Measurements from ENCODE around the gene XPO6.

Gene XPO6

DNA sequence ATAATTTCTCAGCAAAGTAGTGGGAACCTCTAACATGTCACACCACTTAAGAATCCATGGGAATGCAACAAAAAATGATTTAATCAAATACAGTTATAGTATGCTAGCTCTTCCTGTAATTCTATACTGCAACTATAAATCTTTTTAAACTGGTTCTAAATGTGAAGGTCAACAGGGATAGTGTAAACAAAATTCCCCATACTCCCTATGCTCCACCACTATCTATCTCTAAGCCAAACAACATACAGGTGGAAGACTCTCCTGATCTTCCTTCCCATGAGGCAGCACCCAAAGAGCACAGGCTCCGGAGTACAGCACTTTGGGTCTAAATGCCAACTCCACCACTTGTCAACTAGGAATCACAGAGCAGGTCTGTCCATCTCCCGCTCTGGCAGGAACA is 4.4 kb downstream of the XPO6 start:
- no peak for DNase-seq

DNA sequence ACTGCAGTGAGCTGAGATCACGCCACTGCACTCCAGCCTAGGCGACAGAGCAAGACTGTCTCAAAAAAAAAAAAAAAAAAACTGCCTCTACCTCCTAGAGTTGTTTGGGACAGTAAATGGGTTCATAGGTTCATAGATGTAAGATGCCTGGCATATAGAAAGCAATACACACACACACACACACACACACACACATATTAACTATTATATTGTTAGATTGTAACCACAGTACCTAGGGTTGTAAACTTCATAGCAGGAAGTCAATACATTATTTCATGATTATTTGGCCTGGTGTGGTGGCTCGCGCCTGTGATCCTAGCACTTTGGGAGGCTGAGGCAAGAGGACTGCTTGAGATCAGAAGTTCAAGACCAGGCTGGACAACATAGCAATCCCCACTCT is 5.8 kb downstream of the XPO6 start:
- DNase-seq, result no peak

DNA sequence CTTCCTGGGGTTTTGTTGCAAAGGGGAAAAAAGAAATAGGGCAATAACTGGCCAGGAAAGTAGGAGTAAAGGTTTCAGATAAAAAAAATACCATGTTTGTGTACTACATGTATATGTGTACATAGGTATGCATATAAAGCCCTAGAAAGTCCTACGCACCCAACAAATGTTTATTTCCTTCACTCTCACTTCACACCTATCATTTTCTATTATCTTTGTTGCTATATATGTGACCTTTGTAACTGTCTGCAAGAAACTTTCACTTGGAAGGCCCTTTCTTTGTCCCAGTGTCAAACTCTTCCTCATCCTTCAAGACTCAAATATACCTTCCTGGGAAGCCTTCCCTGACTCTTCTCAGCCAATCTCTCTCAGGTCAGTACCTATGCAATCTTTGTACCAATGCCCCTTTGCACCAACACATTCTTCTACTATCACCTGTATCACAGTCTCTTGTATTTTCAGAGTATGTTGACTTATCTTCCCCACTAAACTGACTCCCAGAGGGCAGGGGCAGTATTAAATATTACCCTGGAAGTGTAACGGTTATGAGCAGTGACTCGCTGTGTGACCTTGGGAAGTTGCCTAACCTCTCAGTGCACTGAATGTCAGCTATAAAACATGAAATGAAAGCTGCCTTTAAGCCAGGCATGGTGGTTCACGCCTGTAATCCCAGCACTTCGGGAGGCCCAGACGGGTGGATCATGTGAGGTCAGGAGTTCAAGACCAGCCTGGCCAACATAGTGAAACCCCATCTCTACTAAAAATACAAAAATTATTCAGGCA is 6.5 kb downstream of the XPO6 start:
- DNase-seq, result no peak

DNA sequence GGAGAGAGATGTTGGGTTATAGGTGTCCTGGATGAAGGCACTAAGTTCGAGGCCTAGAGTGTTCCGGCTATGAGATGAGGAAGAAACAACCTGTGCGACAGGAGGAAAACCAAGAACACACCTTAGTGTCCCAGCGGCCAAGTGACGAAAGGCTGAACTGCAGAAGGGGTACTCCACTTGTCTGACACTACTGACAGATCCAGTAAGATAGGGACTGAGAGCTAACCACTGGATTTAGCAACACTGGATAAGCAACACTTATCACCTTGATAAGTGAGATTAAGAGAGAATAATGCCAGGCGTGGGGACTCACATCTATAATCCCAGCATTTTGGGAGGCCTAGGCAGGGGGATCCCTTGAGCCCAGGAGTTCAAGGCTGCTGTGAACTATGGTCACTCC is 7.1 kb downstream of the XPO6 start:
- no peak for DNase-seq

GRCh38 chr16:28204204-28204603 is 7.6 kb downstream of the XPO6 start:
- no peak for DNase-seq

GRCh38 chr16:28202147-28202746 is 9.5 kb downstream of the XPO6 start:
- DNase-seq, result no peak

GRCh38 chr16:28200661-28201060 is 11.1 kb downstream of the XPO6 start:
- no peak for DNase-seq

DNA sequence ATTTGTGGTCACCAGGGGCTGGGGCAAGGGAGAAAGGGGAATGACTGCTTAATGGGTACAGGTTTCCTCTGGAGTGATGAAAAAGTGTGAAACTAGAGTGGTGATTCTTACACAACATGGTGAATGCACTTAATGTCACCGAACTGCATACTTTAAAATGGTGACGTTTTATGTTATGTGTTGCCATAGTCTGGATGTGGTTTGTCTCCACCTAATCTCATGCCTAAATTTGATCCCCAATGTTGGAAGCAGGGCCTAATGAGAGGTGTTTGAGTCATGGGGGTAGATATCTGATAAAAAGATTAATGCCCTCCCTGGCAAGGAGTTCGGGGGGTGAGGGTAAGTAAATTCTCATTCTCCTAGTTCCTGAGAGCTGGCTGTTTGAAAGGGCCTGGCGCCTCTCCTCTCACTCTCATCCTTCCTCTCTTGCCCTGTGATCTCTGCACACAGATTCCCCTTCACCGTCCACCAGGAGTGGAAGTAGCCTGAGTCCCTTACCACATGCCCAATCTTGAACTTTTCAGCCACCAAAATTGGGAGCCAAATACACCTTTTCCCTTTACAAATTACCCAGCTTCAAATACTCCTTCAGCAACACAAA is 15.3 kb downstream of the XPO6 start:
- no peak for DNase-seq

GRCh38 chr16:28195859-28196258 is 15.9 kb downstream of the XPO6 start:
- no peak for DNase-seq

DNA sequence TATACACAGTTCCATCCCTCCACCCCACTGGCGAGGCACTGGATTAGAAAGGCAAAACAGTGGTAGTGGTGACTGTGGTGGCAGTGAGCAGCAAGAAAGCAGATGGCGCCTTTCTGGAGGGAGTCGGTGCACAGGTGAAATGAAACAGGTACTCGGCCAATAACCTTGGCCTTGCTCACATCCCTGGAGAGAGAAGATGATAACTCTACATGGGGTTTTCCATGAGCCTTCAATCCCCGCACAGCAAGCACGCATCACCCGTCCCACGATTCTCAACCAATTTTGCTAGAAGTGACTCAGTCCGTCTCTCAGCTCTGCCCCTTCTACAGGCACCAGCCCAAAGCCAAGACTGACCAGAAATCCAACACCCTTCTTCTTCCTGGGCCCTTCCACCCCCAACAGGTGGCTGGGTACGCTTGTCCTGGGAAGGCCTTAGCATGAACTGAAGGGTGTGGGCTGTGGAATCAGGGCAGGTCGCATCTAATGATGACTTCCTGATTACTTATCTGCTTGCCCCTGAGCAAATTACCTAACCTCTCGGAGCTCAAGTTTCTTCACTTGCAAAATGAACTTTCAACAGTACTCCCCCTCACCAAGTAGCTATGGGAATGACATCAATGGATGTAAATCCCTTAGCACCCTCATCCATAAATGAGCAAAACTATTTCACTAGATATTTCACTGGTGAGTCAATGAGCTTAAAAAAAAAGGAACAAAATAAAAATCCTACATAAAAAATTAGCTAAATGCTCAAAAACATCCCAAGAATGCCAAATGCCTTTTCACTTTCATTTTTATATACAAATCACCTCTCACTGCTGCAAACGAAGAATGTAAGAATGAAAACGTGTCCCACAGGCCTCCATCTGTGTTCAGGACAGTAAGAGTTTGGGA is 18.0 kb downstream of the XPO6 start:
- DNase-seq, result peak; percentile 26

DNA sequence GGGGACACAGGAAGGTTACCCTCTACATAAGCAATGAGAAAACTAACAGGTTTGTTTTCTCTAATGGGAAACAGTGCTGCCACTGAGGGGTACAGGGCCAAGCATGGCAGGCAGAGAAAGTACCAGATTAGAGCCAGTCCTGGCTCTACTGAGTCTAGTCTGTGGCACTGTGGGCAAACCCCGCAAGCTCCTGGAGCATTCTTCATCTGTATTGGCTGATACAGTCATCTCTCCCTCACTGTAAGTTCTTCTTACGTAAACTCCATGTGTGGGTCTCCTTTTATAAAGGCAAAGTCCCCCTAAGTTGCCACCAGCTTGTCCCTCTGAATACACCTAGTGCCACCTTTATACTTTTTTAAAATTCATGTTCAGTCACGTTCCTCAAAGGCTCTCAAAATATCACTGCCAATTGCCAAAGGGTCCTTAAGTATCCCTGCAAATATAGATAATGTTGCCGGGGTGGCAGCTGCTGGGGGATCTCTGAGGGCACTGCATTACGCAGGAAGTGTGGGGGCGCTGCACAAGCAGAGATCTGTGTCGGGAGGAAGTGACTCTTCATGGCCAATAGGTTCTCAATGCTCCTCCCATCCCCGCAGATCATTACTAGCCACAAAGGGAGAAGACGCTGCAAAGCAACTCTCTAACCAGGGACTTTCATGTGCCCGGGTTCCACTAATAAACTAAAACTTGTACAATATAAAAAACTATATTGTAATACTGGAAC is 18.8 kb downstream of the XPO6 start:
- peak; percentile 68 for DNase-seq

- no peak for DNase-seq
Measured at GRCh38 chr16:28191364-28191960, 20.3 kb downstream of the XPO6 start.

DNA sequence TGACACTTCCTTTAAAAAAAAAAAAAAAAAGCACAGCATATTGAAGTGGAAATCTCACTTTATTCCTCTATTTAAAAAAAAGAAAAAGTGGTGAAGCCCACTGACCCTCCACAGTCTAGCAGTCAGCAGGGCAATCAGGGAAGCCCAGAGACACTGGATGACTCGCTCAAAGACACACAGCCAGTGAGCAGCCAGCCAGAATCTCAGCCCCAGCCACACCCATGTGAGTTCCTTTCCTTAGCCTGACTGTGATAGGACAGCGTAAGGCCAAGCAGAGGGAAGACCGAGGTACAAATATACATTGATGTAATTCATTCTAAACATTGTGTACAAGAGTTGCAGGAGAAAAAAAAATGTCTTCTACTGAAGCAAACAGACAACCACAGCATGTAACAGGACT is 22.5 kb downstream of the XPO6 start:
- peak; percentile 23 for DNase-seq

- no peak for DNase-seq
Measured at GRCh38 chr16:28188085-28188916, 23.5 kb downstream of the XPO6 start.

GRCh38 chr16:28187595-28188004 is 24.2 kb downstream of the XPO6 start:
- no peak for DNase-seq

GRCh38 chr16:28186752-28187151 is 25.0 kb downstream of the XPO6 start:
- DNase-seq, result no peak

DNA sequence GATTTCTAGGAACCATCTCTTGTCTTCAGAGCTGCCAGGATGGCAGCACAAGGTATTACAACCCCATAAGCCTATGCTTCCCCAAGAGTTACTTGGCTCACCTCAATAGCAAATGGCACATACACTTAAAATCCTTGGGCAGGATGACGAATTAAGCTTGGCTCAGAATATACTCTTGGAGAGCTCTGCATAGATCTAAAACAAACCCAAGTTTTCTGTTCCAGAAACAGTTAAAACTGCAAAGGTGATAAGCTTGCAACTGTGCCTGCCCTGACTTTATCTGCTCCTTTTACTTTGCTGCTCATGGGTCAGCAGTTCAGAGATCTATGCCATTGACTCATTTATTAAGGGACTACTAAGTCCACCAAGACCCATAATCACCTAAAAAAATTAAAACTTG is 26.1 kb downstream of the XPO6 start:
- no peak for DNase-seq

DNA sequence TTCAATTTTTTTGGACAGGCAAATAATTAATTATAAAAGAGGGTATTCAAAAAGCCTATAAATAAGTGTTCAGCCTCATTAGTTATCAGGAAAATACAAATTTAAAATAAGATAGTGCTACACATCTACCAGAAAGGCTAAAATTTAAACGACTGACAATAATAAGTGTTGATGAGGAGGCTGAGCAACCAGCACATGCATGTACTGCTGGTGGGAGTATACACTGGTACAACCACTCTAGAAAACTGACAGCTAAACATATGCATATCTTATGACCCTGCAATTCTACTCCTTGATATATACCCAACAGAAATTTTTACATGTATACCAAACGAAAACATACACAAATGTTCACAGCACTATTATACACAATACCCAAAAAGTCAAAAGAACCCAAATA is 27.1 kb downstream of the XPO6 start:
- no peak for DNase-seq

GRCh38 chr16:28183930-28184329 is 27.8 kb downstream of the XPO6 start:
- no peak for DNase-seq

- DNase-seq, result no peak
Measured at GRCh38 chr16:28183484-28183883, 28.3 kb downstream of the XPO6 start.

- no peak for DNase-seq
Measured at GRCh38 chr16:28182801-28183200, 29.0 kb downstream of the XPO6 start.

Data from stimulated activated CD4-positive, alpha-beta T cell treated with anti-CD3 and anti-CD28 coated beads, Interleukin-4, amount 100 ng/mL, for 1 hour (primary cell).